ENCODE measurements around the gene PAX8. TPM values are rescaled to one million over a fixed set of nuclear protein-coding genes. Genes with fewer than 3 reads are reported as not detected.

PAX8 gene
- total and polyA plus RNA-seq, 2 experiments from 2014 or later, result 5.8 to 13.1 TPM

GRCh38 chr2:113219889-113220641 lies 58.7 kb downstream of the PAX8 start:
- H3K9me2 ChIP-seq (ENCODE audit: insufficient read depth), result 0 out of 2 replicates have a peak, but pooled peaks cover 3% of the 10 kb centered on the region
- no peak overlapping the region for H3K27ac ChIP-seq
- no peaks in the 10 kb centered on the region for H4K20me1 ChIP-seq (ENCODE audit: insufficient read depth)
- H3K79me2 ChIP-seq (ENCODE audit: insufficient read depth), result no peaks in the 10 kb centered on the region
- H3K4me1 ChIP-seq (ENCODE audit: insufficient read depth), result peaks cover 10% of the 10 kb centered on the region; the same call in 1 of the 2 replicates
- in situ Hi-C loops (cut with MboI), result no loop called here
- TF ChIP-seq EZH2 (IDR thresholded peaks at IDR 0.05; ENCODE audit: insufficient read depth, poor library complexity, severe bottlenecking), result no peak
- no peak for TF ChIP-seq EZH2phosphoT487 (IDR thresholded peaks at IDR 0.05; ENCODE audit: insufficient read depth, low read depth)
- no peaks in the 10 kb centered on the region for H3K27me3 ChIP-seq (replicated peaks; ENCODE audit: insufficient read depth)
- H3K9ac ChIP-seq, result no peak overlapping the region
- H3K4me3 ChIP-seq, result no peak overlapping the region
- WGBS, 2 experiments (ENCODE audit: low coverage in 1 of 2, low lambda C conversion rate in 2 of 2, missing lambda C conversion rate in 2 of 2), result 85 to 89% methylated on average over 6 of the region's 6 CpGs
- H3F3A ChIP-seq (ENCODE audit: insufficient read depth), result no peaks in the 10 kb centered on the region
- no peaks in the 10 kb centered on the region for H3K36me3 ChIP-seq (ENCODE audit: low read depth)
- no peak overlapping the region for H2AFZ ChIP-seq
- no peak overlapping the region for H3K4me2 ChIP-seq (ENCODE audit: unreplicated experiment)
- DNase-seq, result peak; percentile 73
- no peaks in the 10 kb centered on the region for H3K9me3 ChIP-seq (ENCODE audit: low read depth)

GRCh38 chr2:113219525-113219888 lies 59.2 kb downstream of the PAX8 start:
- H2AFZ ChIP-seq, result no peak overlapping the region
- TF ChIP-seq EZH2 (IDR thresholded peaks at IDR 0.05; ENCODE audit: insufficient read depth, poor library complexity, severe bottlenecking) (no peak), EZH2phosphoT487 (IDR thresholded peaks at IDR 0.05; ENCODE audit: insufficient read depth, low read depth) (no peak)
- no peak for DNase-seq
- H3K36me3 ChIP-seq (ENCODE audit: low read depth), result no peaks in the 10 kb centered on the region
- H3K4me1 ChIP-seq (ENCODE audit: insufficient read depth), result peaks cover 10% of the 10 kb centered on the region; the same call in 1 of the 2 replicates
- no peaks in the 10 kb centered on the region for H3F3A ChIP-seq (ENCODE audit: insufficient read depth)
- no peak overlapping the region for H3K4me2 ChIP-seq (ENCODE audit: unreplicated experiment)
- 88% methylated on average over 5 of the region's 5 CpGs for WGBS, 2 experiments (ENCODE audit: low coverage in 1 of 2, low lambda C conversion rate in 2 of 2, missing lambda C conversion rate in 2 of 2)
- H3K27ac ChIP-seq, result no peak overlapping the region
- H3K9ac ChIP-seq, result no peak overlapping the region
- H3K4me3 ChIP-seq, result no peak overlapping the region
- in situ Hi-C loops (cut with MboI), result no loop called here
- no peaks in the 10 kb centered on the region for H4K20me1 ChIP-seq (ENCODE audit: insufficient read depth)
- H3K27me3 ChIP-seq (replicated peaks; ENCODE audit: insufficient read depth), result no peaks in the 10 kb centered on the region
- no peaks in the 10 kb centered on the region for H3K79me2 ChIP-seq (ENCODE audit: insufficient read depth)
- 0 out of 2 replicates have a peak, but pooled peaks cover 3% of the 10 kb centered on the region for H3K9me2 ChIP-seq (ENCODE audit: insufficient read depth)
- no peaks in the 10 kb centered on the region for H3K9me3 ChIP-seq (ENCODE audit: low read depth)

- no peak for TF ChIP-seq EZH2phosphoT487 (IDR thresholded peaks at IDR 0.05; ENCODE audit: insufficient read depth, low read depth)
- no peak for TF ChIP-seq EZH2 (IDR thresholded peaks at IDR 0.05; ENCODE audit: insufficient read depth, poor library complexity, severe bottlenecking)
- H3K4me2 ChIP-seq (ENCODE audit: unreplicated experiment), result no peak overlapping the region
- no peak for DNase-seq
- 0 out of 2 replicates have a peak, but pooled peaks cover 2% of the 10 kb centered on the region for H3K9me2 ChIP-seq (ENCODE audit: insufficient read depth)
- no peak overlapping the region for H3K4me3 ChIP-seq
- in situ Hi-C loops (cut with MboI), result no loop called here
- no peaks in the 10 kb centered on the region for H3K36me3 ChIP-seq (ENCODE audit: low read depth)
- no peaks in the 10 kb centered on the region for H3K27me3 ChIP-seq (replicated peaks; ENCODE audit: insufficient read depth)
- no peak overlapping the region for H2AFZ ChIP-seq
- no peak overlapping the region for H3K9ac ChIP-seq
- no peaks in the 10 kb centered on the region for H3K79me2 ChIP-seq (ENCODE audit: insufficient read depth)
- H3K4me1 ChIP-seq (ENCODE audit: insufficient read depth), result peaks cover 10% of the 10 kb centered on the region; the same call in 1 of the 2 replicates
- WGBS, 2 experiments (ENCODE audit: low coverage in 1 of 2, low lambda C conversion rate in 2 of 2, missing lambda C conversion rate in 2 of 2), result 75 to 86% methylated on average over 2 of the region's 2 CpGs
- H3K9me3 ChIP-seq (ENCODE audit: low read depth), result no peaks in the 10 kb centered on the region
- H3F3A ChIP-seq (ENCODE audit: insufficient read depth), result no peaks in the 10 kb centered on the region
- H4K20me1 ChIP-seq (ENCODE audit: insufficient read depth), result no peaks in the 10 kb centered on the region
- H3K27ac ChIP-seq, result no peak overlapping the region
Measured at GRCh38 chr2:113219092-113219441, 59.7 kb downstream of the PAX8 start.

GRCh38 chr2:113218283-113219091 lies 60.2 kb downstream of the PAX8 start:
- no peak overlapping the region for H2AFZ ChIP-seq
- WGBS, 2 experiments (ENCODE audit: low coverage in 1 of 2, low lambda C conversion rate in 2 of 2, missing lambda C conversion rate in 2 of 2), result 83 to 84% methylated on average over 8 of the region's 8 CpGs
- no peaks in the 10 kb centered on the region for H3K27me3 ChIP-seq (replicated peaks; ENCODE audit: insufficient read depth)
- TF ChIP-seq EZH2phosphoT487 (IDR thresholded peaks at IDR 0.05; ENCODE audit: insufficient read depth, low read depth), result no peak
- TF ChIP-seq EZH2 (IDR thresholded peaks at IDR 0.05; ENCODE audit: insufficient read depth, poor library complexity, severe bottlenecking), result no peak
- H3K4me3 ChIP-seq, result no peak overlapping the region
- peaks cover 10% of the 10 kb centered on the region; the same call in 1 of the 2 replicates for H3K4me1 ChIP-seq (ENCODE audit: insufficient read depth)
- H3K4me2 ChIP-seq (ENCODE audit: unreplicated experiment), result no peak overlapping the region
- no peaks in the 10 kb centered on the region for H3K79me2 ChIP-seq (ENCODE audit: insufficient read depth)
- peak overlapping the region; percentile 35; the same call in 1 of the 2 replicates for H3K27ac ChIP-seq
- peak; percentile 55 for DNase-seq
- H3K36me3 ChIP-seq (ENCODE audit: low read depth), result no peaks in the 10 kb centered on the region
- H3F3A ChIP-seq (ENCODE audit: insufficient read depth), result no peaks in the 10 kb centered on the region
- no peak overlapping the region for H3K9ac ChIP-seq
- no peaks in the 10 kb centered on the region for H4K20me1 ChIP-seq (ENCODE audit: insufficient read depth)
- in situ Hi-C loops (cut with MboI), result no loop called here
- no peaks in the 10 kb centered on the region for H3K9me3 ChIP-seq (ENCODE audit: low read depth)
- no peaks in the 10 kb centered on the region for H3K9me2 ChIP-seq (ENCODE audit: insufficient read depth)

All from GM23248 (cell line).